Neural cell (in vitro differentiated cells): ENCODE measurements around the gene RAB6A.

Source experiments
- CTCF ChIP-seq: fragments of 450-650 bp; IDR thresholded peaks from 2 replicates; pipeline ENCODE4 v1.5.1; 2014; ENCODE audit warnings: antibody characterized with exemption, mild to moderate bottlenecking, moderate library complexity; ENCODE audit not compliant: poor library complexity, severe bottlenecking
- EP300 ChIP-seq: fragments of 450-650 bp; conservative IDR thresholded peaks from 2 replicates; pipeline ENCODE4 v1.6.1; 2014; ENCODE audit warnings: antibody characterized with exemption, mild to moderate bottlenecking, moderate library complexity; ENCODE audit not compliant: poor library complexity, severe bottlenecking
- EZH2 ChIP-seq: fragments of 200-600, 300-800 bp; shearing (Covaris generic), sonication (generic); IDR thresholded peaks from 2 replicates; pipeline ENCODE4 v1.6.1; 2014; ENCODE audit warnings: antibody characterized with exemption, low read length, borderline replicate concordance, mild to moderate bottlenecking; ENCODE audit not compliant: insufficient read depth, poor library complexity, severe bottlenecking
- POLR2AphosphoS5 ChIP-seq: IDR thresholded peaks from 2 replicates; pipeline ENCODE4 v1.6.1; 2012
- RAD21 ChIP-seq: fragments of 450-650 bp; conservative IDR thresholded peaks from 2 replicates; pipeline ENCODE4 v1.6.1; 2014; ENCODE audit warnings: antibody characterized with exemption, mild to moderate bottlenecking, moderate library complexity
- REST ChIP-seq: IDR thresholded peaks from 2 replicates; pipeline ENCODE4 v1.6.1; 2012; ENCODE audit warnings: borderline replicate concordance
- TAF1 ChIP-seq: IDR thresholded peaks from 2 replicates; pipeline ENCODE4 v1.6.1; 2012; ENCODE audit warnings: low read depth

- TF ChIP-seq RAD21, result no peak
- TF ChIP-seq TAF1, result no peak
- no peak for TF ChIP-seq CTCF
- TF ChIP-seq POLR2AphosphoS5, result no peak
- no peak for TF ChIP-seq REST
- TF ChIP-seq EZH2, result no peak
- TF ChIP-seq EP300, result no peak
Measured at GRCh38 chr11:73645972-73646631, 114.8 kb downstream of the RAB6A start, which contains the start of gene PLEKHB1.
